GM18951 (cell line): ENCODE measurements around the gene FAM168B.
"Not testable (repeated sequence)": the region's sequence is repeated elsewhere in the genome, so short reads cannot be mapped to it uniquely, and the experiment has no call there.

ENCODE experiments used
- POLR2A ChIP-seq: IDR thresholded peaks from 4 replicates; pipeline ENCODE4 v1.6.1; 2011; ENCODE audit warnings: mild to moderate bottlenecking; ENCODE audit not compliant: insufficient read length, insufficient read depth; ENCODE audit errors: extremely low read depth
- in situ Hi-C: fragments of 300-500 bp; cut with MboI; formaldehyde crosslinking; loops from one replicate; pipeline ENCODE4 v1.12.0; 2022; ENCODE audit warnings: low sequenced_read_pairs, mixed read lengths, inconsistent platforms; ENCODE audit not compliant: unreplicated experiment

The FAM168B gene

DNA sequence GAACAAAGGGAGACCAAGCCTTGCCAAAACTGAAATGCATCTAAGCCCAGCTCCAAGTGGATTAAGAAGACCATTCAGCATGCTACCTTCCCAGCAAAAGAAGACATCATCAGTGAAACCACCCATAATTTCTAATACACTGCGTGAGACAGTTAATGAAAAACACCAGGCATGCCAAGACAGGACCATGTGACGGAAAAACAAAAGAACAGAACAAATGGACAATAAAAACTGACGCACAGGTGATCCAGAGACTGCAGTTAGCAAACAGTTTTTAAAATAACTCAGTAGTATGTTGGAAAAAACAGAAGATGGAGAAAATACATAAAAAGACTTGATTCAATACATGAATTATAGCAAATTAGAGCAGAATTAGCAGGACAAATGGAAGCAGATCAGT lies 15.3 kb downstream of the FAM168B start:
- in situ Hi-C loops = no loop called here

DNA sequence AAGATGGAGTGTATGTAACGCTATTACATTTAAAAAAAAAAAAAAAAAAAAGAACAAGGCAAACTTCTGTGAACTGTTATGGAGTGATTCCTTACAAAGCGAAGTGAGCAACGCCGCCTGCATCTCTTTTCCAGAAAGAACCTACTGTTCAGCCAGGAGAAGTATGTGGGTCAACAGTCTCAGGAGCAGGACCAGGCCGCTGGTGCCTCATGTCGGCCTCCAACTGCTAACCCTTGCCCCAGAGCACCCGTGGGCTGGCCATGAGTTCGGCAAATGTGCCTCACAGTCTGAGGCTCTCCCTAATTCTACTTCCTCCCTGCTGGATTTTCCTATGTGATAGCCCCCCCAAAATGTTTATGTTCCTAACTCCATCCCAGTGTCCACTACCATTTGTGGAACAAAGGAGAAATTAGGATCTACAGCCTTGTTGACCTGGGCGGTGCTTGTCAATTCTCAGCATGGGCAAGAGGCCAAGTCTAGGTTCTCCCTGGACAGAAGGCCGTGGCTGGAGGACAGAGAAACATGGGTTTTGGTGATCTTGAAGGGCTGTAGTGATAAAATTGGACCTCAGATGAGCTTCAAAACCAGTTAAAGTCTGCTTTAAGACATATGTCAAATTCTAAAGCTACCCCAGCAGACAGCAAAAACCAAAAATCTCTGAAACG lies 15.9 kb downstream of the FAM168B start:
- TF ChIP-seq POLR2A = no peak
- in situ Hi-C loops = no loop called here

More for the DNA sequence above, 15.3 kb downstream of the FAM168B start:
- TF ChIP-seq POLR2A = no peak

DNA sequence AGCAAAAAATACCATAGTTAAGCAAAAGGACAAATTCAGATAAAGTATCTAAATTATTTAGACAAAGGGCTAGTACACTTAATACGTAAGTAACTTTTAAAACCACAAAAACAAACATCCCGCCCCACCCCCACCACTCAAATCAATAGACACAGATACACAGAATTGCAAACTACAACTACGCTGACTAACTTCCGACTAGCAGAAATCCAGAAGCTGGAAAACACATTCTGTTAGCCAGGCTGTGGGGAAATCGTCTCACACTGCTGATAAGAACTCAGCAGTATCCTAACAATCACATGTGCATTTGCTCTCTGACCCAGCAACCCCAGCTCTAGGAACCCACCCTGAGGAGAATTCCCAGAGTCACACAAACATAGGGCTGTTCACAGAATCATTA lies 16.6 kb downstream of the FAM168B start:
- no peak for TF ChIP-seq POLR2A
- in situ Hi-C loops = no loop called here

DNA sequence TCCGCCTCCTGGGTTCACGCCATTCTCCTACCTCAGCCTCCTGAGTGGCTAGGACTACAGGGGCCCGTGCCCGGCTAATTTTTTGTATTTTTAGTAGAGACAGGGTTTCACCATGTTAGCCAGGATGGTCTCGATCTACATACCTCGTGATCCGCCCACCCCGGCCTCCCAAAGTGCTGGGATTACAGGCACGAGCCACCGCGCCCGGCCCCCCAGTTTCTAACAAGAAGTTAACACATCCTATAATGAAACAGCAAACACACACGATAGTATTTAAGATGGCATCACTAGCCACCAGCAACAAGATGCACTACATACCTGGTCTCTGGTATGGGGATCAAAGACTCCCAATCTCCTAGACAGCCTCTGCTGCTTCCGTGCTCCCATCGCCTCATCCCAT lies 17.7 kb downstream of the FAM168B start:
- in situ Hi-C loops = not testable (repeated sequence)

DNA sequence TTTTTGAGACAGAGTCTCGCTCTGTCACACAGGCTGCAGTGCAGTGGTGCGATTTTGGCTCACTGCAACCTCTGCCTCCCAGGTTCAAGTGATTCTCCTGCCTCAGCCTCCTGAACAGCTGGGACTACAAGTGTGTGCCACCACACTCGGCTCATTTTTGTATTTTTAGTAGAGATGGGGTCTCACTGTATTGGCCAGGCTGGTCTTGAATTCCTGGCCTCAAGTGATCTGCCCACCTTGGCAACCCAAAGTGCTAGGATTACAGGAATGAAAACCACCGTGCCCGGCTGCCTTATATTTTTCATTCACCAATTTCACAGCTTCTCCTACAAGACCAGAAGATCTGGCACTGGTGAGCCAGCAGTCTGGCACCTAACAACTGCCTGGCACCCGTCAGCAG lies 25.1 kb downstream of the FAM168B start:
- in situ Hi-C loops = not testable (repeated sequence)

DNA sequence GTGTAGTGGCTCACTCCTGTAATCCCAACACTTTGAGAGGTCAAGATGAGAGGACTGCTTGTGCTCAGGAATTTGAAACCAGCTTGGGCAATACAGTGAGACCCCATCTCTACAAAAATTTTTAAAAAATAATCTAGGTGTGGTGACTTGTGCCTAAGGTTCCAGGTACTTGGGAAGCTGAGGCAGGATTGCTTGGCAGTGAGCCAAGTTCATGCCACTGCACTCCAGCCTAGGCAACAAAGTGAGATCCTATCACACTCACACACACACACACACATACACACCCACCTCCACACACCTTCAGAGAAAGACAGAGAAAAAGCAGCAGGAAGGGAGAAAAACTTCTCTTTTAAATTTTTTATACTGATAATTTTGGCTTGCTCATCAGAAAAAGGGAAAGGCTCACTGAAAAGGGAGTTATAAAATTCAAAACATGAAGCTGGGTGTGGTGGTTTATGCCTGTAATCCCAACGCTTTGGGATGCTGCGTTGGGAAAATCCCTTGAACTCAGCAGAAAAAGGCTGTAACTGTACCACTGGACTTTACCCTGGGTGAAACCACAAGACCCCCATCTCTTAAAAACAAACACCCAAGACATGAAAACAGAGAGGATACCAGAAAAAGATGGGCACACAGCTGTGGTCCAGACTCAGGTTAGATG lies 25.7 kb downstream of the FAM168B start:
- no peak for TF ChIP-seq POLR2A
- in situ Hi-C loops = no loop called here

DNA sequence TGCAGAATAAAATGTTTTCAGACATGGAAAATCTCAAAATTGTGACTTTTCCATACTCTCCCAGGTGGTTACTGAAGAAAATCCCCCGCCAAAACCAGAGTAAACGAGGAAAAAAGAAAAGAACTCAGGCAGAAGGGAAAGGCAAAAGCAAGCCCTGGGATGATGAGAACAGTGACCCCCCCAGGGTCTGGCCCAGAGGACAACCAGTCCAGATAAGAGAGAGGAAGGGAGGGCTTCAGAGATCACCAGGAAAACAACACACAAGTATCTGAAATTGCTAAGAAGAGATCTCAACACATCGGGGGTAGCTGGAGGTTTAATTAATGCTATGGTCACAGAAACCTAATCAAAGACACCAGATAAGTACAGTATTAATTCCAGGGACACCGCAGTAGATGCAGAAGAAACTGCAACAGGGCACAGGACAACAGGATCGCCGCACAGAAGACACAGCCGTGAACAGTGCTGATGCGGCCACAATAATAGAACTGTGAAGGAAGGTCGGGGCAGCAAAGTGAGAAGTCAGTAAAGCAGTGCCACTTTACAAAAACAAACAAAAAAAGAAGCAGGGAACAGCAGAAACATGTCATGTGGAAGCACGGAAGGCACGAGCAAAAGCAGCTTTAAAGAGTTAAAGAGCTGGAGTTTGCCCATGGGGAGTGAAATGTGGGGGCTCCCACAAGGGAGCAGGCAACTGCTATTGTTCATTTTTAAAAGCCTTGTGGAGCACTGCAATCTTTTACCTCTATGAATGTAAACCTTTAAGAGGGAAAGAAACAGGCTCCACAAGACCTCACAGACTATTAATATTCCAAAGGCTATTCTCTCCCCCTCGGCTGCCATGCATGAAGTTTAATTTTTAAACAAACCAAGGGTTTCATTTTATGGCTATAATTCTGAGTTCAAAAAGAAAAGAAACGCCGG lies 28.4 kb downstream of the FAM168B start:
- no peak for TF ChIP-seq POLR2A
- in situ Hi-C loops = no loop called here

DNA sequence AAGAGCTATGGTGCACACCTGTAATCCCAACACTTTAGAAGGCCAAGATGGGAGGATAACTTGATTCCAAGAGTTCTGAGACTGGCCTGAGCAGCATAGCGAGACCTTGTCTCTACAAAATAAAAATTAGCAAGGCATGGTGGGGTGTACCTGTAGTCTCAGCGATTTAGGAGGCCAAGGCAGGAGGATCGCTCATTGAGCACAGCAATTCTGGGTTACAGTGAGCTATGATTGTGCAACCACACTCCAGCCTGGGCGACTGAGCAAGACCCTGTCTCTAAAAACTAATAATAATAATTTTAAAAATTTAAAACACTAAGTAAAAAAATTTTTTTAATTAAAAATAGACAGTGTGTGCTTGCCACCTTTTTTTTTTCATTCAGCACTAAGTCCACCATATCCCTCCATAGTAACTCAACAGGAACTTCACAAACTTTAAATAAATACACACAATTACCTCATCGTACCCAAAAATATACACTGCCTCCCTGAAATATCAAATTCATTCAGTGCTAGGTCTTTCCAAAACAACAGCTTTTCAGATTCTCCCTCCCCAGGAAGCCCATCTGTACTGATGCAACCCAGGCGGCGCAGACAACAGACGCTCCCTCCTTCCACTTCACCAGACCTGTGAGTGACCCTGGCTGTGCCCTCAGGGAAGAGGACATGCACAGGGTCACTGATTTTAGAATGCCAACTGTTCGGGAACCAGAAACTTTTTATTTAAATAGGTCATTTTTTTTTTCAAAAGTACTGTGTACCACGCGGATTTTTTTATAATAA lies 29.6 kb downstream of the FAM168B start:
- TF ChIP-seq POLR2A = no peak
- in situ Hi-C loops = no loop called here

DNA sequence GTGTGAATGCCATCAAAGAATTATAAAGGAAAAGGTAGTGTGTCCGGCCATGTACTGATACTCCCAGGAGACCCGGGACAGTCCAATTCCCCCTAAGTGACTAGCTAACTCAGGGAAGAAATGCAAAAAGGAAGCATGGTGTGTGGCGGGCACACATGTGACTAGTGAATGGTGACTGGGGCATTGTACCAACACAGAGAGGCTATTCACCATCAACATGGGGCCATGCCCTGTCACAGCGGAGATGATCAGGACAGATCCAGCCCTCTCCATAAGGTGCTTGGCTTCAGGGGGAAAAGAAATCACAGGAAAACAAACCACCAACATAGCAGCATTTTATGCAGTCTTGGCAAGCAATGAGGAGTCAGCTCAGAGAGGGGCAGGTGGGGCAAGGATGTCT lies 34.3 kb downstream of the FAM168B start:
- no peak for TF ChIP-seq POLR2A
- in situ Hi-C loops = no loop called here

DNA sequence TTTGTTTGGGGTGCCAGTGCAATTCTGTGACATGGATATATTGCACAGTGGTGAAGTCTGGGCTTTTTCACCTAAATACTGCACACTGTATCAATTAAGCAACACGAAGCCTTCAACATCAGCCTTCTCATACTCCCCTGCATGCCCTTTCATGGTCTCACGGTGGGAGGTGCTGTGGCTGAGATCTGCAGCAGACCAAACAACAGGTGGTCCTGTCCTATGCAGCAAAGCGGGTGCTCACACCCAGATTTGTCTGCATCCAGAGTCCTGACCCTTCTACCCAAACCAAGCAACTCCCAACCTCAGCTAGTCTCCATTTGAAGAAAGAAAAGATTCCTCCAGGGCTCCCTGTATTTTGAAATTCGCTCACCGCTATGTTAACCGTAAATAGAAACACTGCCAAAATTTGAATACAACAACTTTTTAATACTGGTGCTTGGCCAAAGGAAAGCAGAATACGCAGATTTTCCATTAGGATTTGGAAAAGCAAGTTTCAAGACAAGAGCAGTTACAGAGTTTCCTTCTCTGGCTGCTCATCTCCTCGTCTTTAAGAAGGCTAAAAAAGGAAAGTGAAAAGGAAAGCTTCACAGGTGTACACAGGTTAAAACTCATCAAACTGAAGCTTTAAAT lies 34.9 kb downstream of the FAM168B start:
- no peak for TF ChIP-seq POLR2A
- in situ Hi-C loops = no loop called here

DNA sequence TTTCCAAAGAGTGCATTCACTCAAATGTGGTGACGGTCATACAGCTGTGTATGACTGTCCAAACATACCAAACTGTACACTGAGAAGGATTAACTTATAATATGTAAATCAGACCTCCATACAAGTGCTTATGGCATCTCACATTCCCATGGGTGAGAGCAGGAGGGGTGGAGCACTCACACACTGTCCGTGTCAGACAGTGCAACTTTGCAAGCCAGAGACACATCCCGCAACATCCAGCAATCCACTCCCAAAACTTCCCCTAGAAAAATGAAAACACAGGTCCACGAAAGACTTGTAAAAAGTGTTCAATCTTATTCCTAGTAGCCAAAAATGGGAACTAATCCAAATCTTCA lies 36.4 kb downstream of the FAM168B start:
- in situ Hi-C loops = no loop called here
- no peak for TF ChIP-seq POLR2A

DNA sequence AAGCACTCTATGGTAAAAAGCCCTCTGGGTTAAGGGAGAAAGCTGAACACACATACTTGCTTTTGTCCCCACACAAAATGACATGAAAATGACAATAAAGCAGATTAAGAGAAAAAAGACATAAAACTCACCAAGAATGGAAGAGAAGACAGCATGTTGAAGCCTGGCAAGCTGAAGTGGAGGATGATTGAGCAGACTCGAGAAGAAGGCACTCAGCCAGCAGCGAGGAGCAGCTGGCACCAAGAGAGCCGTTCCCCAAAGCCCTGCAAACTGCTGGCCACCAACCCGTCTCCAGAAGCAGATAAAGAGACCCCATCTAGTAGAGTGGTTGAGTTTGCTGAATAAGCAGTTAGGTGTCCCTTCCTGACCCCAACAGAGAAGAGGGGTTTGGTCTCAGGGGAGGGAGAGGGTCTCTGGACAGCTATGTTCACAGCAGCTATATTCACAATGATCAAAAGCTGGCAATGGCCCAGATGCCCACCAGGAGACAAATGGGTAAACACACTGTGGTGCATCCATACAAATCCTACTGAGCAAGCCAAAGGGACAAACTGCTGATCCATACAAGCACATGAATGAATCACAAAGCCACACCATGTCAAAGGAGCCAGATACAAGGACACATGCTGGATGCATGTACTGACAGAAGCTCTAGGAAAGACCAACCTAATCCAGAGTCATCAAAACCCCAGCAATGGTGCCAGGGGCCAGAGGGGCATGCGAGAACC lies 36.9 kb downstream of the FAM168B start:
- TF ChIP-seq POLR2A = no peak
- in situ Hi-C loops = no loop called here
